Liver (tissue), 9 donors: Measurements from ENCODE around the gene CLDN14. TPM values are rescaled to one million over a fixed set of nuclear protein-coding genes. Genes with fewer than 3 reads are reported as not detected.

Source experiments
- DNase-seq: peaks from one replicate; pipeline ENCODE4 v3.0.0-alpha.2; 2017; ENCODE audit warnings: low spot score
- H3K27ac ChIP-seq, 2 donors: one replicate each; pipeline ENCODE4 v1.7.0; 2013; ENCODE audit warnings: inconsistent platforms in 2 of 2, low read length in 2 of 2, control low read depth in 1 of 2, low read depth in 1 of 2, mild to moderate bottlenecking in 1 of 2
- H3K27me3 ChIP-seq, 4 donors: one replicate each; pipeline versions ENCODE4 v1.6.1 to v1.7.0; 2013; ENCODE audit warnings: low read length in 3 of 4, inconsistent platforms in 1 of 4, mild to moderate bottlenecking in 1 of 4, moderate library complexity in 1 of 4; ENCODE audit not compliant: control insufficient read depth in 4 of 4, insufficient read depth in 4 of 4
- H3K36me3 ChIP-seq, 4 donors: one replicate each; pipeline versions ENCODE4 v1.6.1 to v1.7.0; 2013; ENCODE audit warnings: low read length in 3 of 4, mild to moderate bottlenecking in 3 of 4, low read depth in 1 of 4, moderate library complexity in 1 of 4; ENCODE audit not compliant: control insufficient read depth in 4 of 4, insufficient read depth in 3 of 4
- H3K4me1 ChIP-seq, 4 donors: one replicate each; pipeline versions ENCODE4 v1.6.1 to v1.7.0; 2013; ENCODE audit warnings: low read length in 3 of 4, mild to moderate bottlenecking in 3 of 4, moderate library complexity in 1 of 4; ENCODE audit not compliant: control insufficient read depth in 4 of 4, insufficient read depth in 4 of 4
- H3K4me3 ChIP-seq, 3 donors: one replicate each; pipeline versions ENCODE4 v1.6.1 to v1.7.0; 2013; ENCODE audit warnings: low read length in 3 of 3, control low read depth in 1 of 3, low read depth in 1 of 3, mild to moderate bottlenecking in 1 of 3
- H3K9ac ChIP-seq, 2 donors: one replicate each; pipeline ENCODE4 v1.7.0; 2013; ENCODE audit warnings: low read length in 2 of 2, mild to moderate bottlenecking in 2 of 2, moderate library complexity in 2 of 2, control low read depth in 1 of 2, low read depth in 1 of 2
- H3K9me3 ChIP-seq, 4 donors: one replicate each; pipeline versions ENCODE4 v1.6.1 to v1.7.0; 2013; ENCODE audit warnings: low read length in 3 of 4; ENCODE audit not compliant: control insufficient read depth in 4 of 4
- EGR1 ChIP-seq, 2 donors: IDR thresholded peaks; 2 replicates each; pipeline ENCODE4 v1.6.1; 2016 to 2018; ENCODE audit warnings: antibody characterized with exemption in 2 of 2, low read depth in 2 of 2
- FOXA2 ChIP-seq: IDR thresholded peaks from 2 replicates; pipeline ENCODE4 v1.6.1; 2016; ENCODE audit warnings: antibody characterized with exemption
- HNF4A ChIP-seq, 2 donors: conservative IDR thresholded peaks; 2 replicates each; pipeline ENCODE4 v1.6.1; 2016; ENCODE audit warnings: antibody characterized with exemption in 2 of 2, mild to moderate bottlenecking in 2 of 2
- HNF4G ChIP-seq: IDR thresholded peaks from 2 replicates; pipeline ENCODE4 v1.6.1; 2016; ENCODE audit warnings: antibody characterized with exemption
- JUND ChIP-seq, 2 donors: IDR thresholded peaks; 2 replicates each; pipeline ENCODE4 v1.6.1; 2016; ENCODE audit warnings: antibody characterized with exemption in 2 of 2
- NR2F2 ChIP-seq: IDR thresholded peaks from 2 replicates; pipeline ENCODE4 v1.6.1; 2016; ENCODE audit warnings: antibody characterized with exemption
- RAD21 ChIP-seq, 2 donors: IDR thresholded peaks; 2 replicates each; pipeline ENCODE4 v1.6.1; 2016; ENCODE audit warnings: antibody characterized with exemption in 2 of 2, mild to moderate bottlenecking in 2 of 2
- RXRA ChIP-seq, 2 donors: IDR thresholded peaks; 2 replicates each; pipeline ENCODE4 v1.6.1; 2017 to 2018; ENCODE audit warnings: antibody characterized with exemption in 2 of 2, mild to moderate bottlenecking in 1 of 2
- SP1 ChIP-seq: IDR thresholded peaks from 2 replicates; pipeline ENCODE4 v1.6.1; 2018; ENCODE audit warnings: antibody characterized with exemption, mild to moderate bottlenecking
- TAF1 ChIP-seq: conservative IDR thresholded peaks from 2 replicates; pipeline ENCODE4 v1.6.1; 2016; ENCODE audit warnings: antibody characterized with exemption, mild to moderate bottlenecking
- YY1 ChIP-seq: IDR thresholded peaks from 2 replicates; pipeline ENCODE4 v1.6.1; 2016; ENCODE audit warnings: antibody characterized with exemption, mild to moderate bottlenecking
- WGBS: extraction: QIAGEN DNeasy Blood & Tissue Kit; methylation state at CpG from one replicate; pipeline ENCODE4 v1.1.7; 2013; 5-methylcytosine and 5-hydroxymethylcytosine counted together
- polyA plus RNA-seq, 2 donors: library from polyadenylated mRNA; stranded (reverse) in 1 of 2; unstranded in 1 of 2; fragments of 200-250 nt in 1 of 2; fragments of >200 nt in 1 of 2; fragmentation: Nextera tagmentation in 1 of 2; extraction: Ambion mirVana in 1 of 2; gene quantifications; one replicate each; pipeline versions ENCODE4 v1.2.1 to v1.2.3, GENCODE V29; 2013 to 2015
- total RNA-seq, 2 donors: library from RNA; depleted of rRNA; stranded (reverse); fragments of >200 nt; gene quantifications; one replicate each; pipeline ENCODE4 v1.2.3, GENCODE V29; 2014
- TF ChIP-seq, protein P1 (sequence below): IDR thresholded peaks from 2 replicates; pipeline ENCODE4 v1.6.1; 2016; ENCODE audit warnings: antibody characterized with exemption
- TF ChIP-seq, protein P2 (sequence below): IDR thresholded peaks from 2 replicates; pipeline ENCODE4 v1.6.1; 2016; ENCODE audit warnings: antibody characterized with exemption
- TF ChIP-seq, protein P3 (sequence below): IDR thresholded peaks from 2 replicates; pipeline ENCODE4 v1.6.1; 2016; ENCODE audit warnings: antibody characterized with exemption, mild to moderate bottlenecking
- TF ChIP-seq, protein P4 (sequence below): fragments of 150-350 bp; IDR thresholded peaks from 2 replicates; pipeline ENCODE4 v1.5.1; 2017; ENCODE audit warnings: improper control_type of control experiment, low read depth, low read length; ENCODE audit not compliant: missing input control
- TF ChIP-seq, protein P5 (sequence below): IDR thresholded peaks from 2 replicates; pipeline ENCODE4 v1.6.1; 2016; ENCODE audit warnings: antibody characterized with exemption
- donor health status: healthy.
- donor health status: healthy.
- donor health status: healthy.
- donor health status: healthy.
- donor health status: healthy.

CLDN14 gene
- total and polyA plus RNA-seq, 4 donors = 6.3 to 19.4 (median 13.4) TPM

DNA sequence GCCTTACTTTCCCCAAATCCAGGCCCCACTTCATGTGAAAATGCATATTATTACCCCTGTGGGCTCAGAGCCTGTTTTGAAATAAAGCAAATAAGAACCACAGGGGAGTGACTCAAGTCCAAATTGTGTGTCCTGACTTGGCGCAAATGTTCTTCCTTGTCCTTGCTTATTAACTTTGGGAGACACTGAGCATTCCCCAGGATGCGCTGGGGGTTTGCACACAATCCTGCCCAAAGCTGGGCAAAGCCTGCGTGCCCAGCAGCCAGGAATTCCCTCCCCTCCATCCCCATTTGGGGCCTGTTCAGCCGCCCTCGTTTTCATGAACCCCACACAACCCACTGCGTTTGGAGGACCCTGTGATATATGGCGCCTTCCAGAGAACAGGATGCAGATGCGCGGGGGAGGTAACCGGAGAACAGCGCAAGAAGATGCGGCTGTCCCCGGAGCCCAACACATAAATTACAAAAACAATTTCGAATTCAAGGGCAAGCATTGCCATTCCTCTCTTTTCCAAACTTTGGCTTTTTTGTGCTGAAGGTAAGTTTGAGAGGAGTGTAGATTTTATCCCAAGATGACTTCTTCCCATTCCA, 42.4 kb upstream of the CLDN14 start:
- Histone ChIP-seq H3K27ac (no peak overlapping the region), H3K4me3 (no peak overlapping the region), H3K9me3 (no peaks in the 10 kb centered on the region), H3K27me3 (no peaks in the 10 kb centered on the region), H3K36me3 (no peaks in the 10 kb centered on the region), H3K4me1 (no peaks in the 10 kb centered on the region), H3K9ac (no peak overlapping the region)
- 89% methylated on average over 14 of the region's 14 CpGs for WGBS
- DNase-seq = no peak
- no peak for TF ChIP-seq SP1
- TF ChIP-seq, protein P1, sequence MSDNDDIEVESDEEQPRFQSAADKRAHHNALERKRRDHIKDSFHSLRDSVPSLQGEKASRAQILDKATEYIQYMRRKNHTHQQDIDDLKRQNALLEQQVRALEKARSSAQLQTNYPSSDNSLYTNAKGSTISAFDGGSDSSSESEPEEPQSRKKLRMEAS = no peak
- TF ChIP-seq, protein P2, sequence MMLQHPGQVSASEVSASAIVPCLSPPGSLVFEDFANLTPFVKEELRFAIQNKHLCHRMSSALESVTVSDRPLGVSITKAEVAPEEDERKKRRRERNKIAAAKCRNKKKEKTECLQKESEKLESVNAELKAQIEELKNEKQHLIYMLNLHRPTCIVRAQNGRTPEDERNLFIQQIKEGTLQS = no peak
- TF ChIP-seq FOXA2 = no peak
- TF ChIP-seq RAD21 (IDR thresholded peaks at IDR 0.05) = no peak
- no peak for TF ChIP-seq HNF4G
- no peak for TF ChIP-seq YY1
- TF ChIP-seq, protein P3, sequence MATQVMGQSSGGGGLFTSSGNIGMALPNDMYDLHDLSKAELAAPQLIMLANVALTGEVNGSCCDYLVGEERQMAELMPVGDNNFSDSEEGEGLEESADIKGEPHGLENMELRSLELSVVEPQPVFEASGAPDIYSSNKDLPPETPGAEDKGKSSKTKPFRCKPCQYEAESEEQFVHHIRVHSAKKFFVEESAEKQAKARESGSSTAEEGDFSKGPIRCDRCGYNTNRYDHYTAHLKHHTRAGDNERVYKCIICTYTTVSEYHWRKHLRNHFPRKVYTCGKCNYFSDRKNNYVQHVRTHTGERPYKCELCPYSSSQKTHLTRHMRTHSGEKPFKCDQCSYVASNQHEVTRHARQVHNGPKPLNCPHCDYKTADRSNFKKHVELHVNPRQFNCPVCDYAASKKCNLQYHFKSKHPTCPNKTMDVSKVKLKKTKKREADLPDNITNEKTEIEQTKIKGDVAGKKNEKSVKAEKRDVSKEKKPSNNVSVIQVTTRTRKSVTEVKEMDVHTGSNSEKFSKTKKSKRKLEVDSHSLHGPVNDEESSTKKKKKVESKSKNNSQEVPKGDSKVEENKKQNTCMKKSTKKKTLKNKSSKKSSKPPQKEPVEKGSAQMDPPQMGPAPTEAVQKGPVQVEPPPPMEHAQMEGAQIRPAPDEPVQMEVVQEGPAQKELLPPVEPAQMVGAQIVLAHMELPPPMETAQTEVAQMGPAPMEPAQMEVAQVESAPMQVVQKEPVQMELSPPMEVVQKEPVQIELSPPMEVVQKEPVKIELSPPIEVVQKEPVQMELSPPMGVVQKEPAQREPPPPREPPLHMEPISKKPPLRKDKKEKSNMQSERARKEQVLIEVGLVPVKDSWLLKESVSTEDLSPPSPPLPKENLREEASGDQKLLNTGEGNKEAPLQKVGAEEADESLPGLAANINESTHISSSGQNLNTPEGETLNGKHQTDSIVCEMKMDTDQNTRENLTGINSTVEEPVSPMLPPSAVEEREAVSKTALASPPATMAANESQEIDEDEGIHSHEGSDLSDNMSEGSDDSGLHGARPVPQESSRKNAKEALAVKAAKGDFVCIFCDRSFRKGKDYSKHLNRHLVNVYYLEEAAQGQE = no peak
- TF ChIP-seq TAF1 = no peak
- TF ChIP-seq NR2F2 = no peak
- no peak for TF ChIP-seq JUND (IDR thresholded peaks at IDR 0.05)
- TF ChIP-seq, protein P4, sequence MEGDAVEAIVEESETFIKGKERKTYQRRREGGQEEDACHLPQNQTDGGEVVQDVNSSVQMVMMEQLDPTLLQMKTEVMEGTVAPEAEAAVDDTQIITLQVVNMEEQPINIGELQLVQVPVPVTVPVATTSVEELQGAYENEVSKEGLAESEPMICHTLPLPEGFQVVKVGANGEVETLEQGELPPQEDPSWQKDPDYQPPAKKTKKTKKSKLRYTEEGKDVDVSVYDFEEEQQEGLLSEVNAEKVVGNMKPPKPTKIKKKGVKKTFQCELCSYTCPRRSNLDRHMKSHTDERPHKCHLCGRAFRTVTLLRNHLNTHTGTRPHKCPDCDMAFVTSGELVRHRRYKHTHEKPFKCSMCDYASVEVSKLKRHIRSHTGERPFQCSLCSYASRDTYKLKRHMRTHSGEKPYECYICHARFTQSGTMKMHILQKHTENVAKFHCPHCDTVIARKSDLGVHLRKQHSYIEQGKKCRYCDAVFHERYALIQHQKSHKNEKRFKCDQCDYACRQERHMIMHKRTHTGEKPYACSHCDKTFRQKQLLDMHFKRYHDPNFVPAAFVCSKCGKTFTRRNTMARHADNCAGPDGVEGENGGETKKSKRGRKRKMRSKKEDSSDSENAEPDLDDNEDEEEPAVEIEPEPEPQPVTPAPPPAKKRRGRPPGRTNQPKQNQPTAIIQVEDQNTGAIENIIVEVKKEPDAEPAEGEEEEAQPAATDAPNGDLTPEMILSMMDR = no peak

DNA sequence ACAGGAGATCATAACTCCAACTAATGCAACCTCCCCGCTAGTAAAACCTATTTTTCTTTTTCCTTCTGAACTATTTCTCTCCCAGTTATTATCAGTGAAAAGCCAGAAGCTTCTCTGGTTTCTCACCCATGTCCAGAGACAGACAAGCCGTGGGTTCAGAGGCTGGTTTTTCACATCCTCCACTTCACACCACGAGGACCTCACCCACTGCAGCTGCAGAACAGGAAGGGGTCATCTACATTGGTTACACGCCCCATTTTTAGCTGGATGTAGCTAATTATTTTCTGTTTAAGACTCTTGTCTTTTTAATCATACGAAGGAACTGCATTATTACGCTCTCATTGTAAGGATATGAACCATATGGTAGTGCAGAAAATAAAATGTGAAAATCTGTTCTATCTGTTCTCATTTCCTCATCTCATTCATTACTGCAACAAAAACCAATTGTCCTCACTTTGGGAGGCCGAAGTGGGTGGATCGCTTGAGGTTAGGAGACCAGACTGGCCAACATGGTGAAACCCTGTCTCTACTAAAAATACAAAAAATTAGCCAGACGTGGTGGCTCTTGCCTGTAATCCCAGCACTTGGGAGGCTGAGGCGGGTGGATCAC, 39.1 kb upstream of the CLDN14 start:
- no peak overlapping the region for H3K27ac ChIP-seq
- DNase-seq = no peak
- H3K9ac ChIP-seq = no peak overlapping the region
- 90% methylated on average over 10 of the region's 10 CpGs for WGBS
- no peaks in the 10 kb centered on the region for H3K36me3 ChIP-seq
- H3K4me1 ChIP-seq = no peaks in the 10 kb centered on the region
- TF ChIP-seq, protein P2 = no peak
- TF ChIP-seq RXRA (IDR thresholded peaks at IDR 0.05) = no peak
- TF ChIP-seq HNF4G = no peak
- no peak for TF ChIP-seq EGR1 (IDR thresholded peaks at IDR 0.05; ENCODE audit: low read depth in 2 of 2)
- no peak for TF ChIP-seq SP1
- TF ChIP-seq RAD21 (IDR thresholded peaks at IDR 0.05) = no peak
- TF ChIP-seq HNF4A (conservative IDR thresholded peaks at IDR 0.05) = no peak
- TF ChIP-seq, protein P1 = no peak
- no peak for TF ChIP-seq YY1
- TF ChIP-seq TAF1 = no peak
- TF ChIP-seq, protein P5, sequence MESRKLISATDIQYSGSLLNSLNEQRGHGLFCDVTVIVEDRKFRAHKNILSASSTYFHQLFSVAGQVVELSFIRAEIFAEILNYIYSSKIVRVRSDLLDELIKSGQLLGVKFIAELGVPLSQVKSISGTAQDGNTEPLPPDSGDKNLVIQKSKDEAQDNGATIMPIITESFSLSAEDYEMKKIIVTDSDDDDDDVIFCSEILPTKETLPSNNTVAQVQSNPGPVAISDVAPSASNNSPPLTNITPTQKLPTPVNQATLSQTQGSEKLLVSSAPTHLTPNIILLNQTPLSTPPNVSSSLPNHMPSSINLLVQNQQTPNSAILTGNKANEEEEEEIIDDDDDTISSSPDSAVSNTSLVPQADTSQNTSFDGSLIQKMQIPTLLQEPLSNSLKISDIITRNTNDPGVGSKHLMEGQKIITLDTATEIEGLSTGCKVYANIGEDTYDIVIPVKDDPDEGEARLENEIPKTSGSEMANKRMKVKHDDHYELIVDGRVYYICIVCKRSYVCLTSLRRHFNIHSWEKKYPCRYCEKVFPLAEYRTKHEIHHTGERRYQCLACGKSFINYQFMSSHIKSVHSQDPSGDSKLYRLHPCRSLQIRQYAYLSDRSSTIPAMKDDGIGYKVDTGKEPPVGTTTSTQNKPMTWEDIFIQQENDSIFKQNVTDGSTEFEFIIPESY = no peak
- H3K4me3 ChIP-seq = no peak overlapping the region
- no peaks in the 10 kb centered on the region for H3K9me3 ChIP-seq
- H3K27me3 ChIP-seq = no peaks in the 10 kb centered on the region
